Sigmoid colon (tissue), 4 donors: ENCODE data around the gene ZC3H8.

Experiments used
- EP300 ChIP-seq, 4 donors: sonication (generic); formaldehyde crosslinking; IDR thresholded peaks; one replicate each; pipeline ENCODE4 v1.6.1; 2017; ENCODE audit warnings: antibody characterized with exemption in 4 of 4
- POLR2A ChIP-seq, 2 donors: fragments of 450-650 bp; IDR thresholded peaks; one replicate each; pipeline ENCODE4 v1.6.1; 2016; ENCODE audit warnings: antibody characterized with exemption in 2 of 2, mild to moderate bottlenecking in 2 of 2, moderate library complexity in 2 of 2
- TF ChIP-seq, protein P1 (sequence below), 4 experiments: fragments of 450-650 bp in 3 of 4; fragments of 200-600 bp in 1 of 4; IDR thresholded peaks; one replicate each; pipeline ENCODE4 v1.5.1; 2016 to 2019; ENCODE audit warnings: antibody characterized with exemption in 4 of 4, mild to moderate bottlenecking in 3 of 4, moderate library complexity in 2 of 4

DNA sequence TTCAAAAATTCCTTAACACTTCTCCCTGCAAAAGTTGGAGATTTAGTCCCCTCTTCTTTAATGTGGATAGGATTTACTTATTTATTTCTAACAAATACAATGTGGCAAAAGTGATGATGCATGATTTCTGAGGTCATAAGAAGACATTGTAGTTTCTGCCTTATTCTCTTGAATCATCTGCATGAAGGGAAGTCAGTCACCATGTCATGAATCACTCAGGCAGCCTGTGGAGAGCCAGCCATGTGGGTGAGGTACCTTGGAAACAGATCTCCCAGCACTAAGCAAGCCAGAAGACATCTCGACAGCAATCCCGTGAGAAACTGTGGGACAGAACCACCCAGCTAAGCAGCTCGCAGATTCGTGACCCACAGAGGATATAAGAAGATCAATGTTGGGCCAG, 2.7 kb upstream of the ZC3H8 start:
- TF ChIP-seq, protein P1, sequence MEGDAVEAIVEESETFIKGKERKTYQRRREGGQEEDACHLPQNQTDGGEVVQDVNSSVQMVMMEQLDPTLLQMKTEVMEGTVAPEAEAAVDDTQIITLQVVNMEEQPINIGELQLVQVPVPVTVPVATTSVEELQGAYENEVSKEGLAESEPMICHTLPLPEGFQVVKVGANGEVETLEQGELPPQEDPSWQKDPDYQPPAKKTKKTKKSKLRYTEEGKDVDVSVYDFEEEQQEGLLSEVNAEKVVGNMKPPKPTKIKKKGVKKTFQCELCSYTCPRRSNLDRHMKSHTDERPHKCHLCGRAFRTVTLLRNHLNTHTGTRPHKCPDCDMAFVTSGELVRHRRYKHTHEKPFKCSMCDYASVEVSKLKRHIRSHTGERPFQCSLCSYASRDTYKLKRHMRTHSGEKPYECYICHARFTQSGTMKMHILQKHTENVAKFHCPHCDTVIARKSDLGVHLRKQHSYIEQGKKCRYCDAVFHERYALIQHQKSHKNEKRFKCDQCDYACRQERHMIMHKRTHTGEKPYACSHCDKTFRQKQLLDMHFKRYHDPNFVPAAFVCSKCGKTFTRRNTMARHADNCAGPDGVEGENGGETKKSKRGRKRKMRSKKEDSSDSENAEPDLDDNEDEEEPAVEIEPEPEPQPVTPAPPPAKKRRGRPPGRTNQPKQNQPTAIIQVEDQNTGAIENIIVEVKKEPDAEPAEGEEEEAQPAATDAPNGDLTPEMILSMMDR (IDR thresholded peaks at IDR 0.05): no peak
- TF ChIP-seq POLR2A (IDR thresholded peaks at IDR 0.05) (no peak), EP300 (IDR thresholded peaks at IDR 0.05) (no peak)
